A673 (cell line): Measurements from ENCODE around the gene PWWP2B.

Experiments used
- CTCF ChIP-seq: fragments of 300-800, 200-600 bp; sonication (generic); conservative IDR thresholded peaks from 2 replicates; pipeline ENCODE4 v1.5.1; 2017; ENCODE audit warnings: low read depth, mild to moderate bottlenecking, antibody characterized with exemption, low read length, moderate library complexity, mixed read lengths
- EZH2 ChIP-seq: fragments of 200-600 bp; sonication (generic); IDR thresholded peaks from 2 replicates; pipeline ENCODE4 v1.6.1; 2017; ENCODE audit warnings: borderline replicate concordance, low read depth, mild to moderate bottlenecking, mixed read lengths, antibody characterized with exemption, low read length; ENCODE audit not compliant: poor library complexity, severe bottlenecking

DNA sequence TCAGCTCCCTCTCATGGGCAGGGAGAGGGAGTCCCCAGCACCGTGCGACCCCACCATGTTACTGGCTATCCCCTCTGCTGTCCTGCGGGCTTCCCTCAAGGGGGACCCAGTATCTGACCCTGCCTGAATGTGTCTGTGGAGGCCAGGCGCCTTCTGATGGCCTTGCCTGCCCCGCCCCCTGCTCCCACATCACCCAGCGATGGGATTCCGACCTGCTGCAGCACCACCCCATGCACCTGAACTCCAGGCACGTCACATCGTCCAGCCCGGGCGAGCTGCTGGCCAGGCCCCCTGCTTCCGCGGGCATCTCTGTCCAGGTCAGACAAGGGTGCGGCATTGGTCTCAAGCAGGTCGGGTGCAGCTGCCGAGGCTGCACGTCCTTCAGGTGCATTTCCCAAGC is 46.1 kb upstream of the PWWP2B start:
- TF ChIP-seq CTCF (no peak), EZH2 (no peak)
